Psoas muscle (tissue), 8 donors: ENCODE data around the gene TRAPPC6A. TPM values are rescaled to one million over a fixed set of nuclear protein-coding genes. Genes with fewer than 3 reads are reported as not detected.

Source experiments
- ATAC-seq, 4 donors: fragments of 200-7000 bp; cut with Tn5 transposase; one replicate each; pipeline ENCODE4 v1.9.1; 2020; ENCODE audit warnings: moderate library complexity in 3 of 4, mild to moderate bottlenecking in 2 of 4
- DNase-seq, 2 donors: peaks; one replicate each; pipeline ENCODE4 v3.0.0-alpha.2; 2020
- H3K27ac ChIP-seq: fragments of 200-600 bp; one replicate; pipeline ENCODE4 v1.8.0; 2022
- H3K27me3 ChIP-seq, 3 donors: fragments of 200-600 bp in 1 of 3; one replicate each; pipeline versions ENCODE4 v1.6.1 to v1.8.0; 2013 to 2022; ENCODE audit warnings: low read length in 2 of 3, mild to moderate bottlenecking in 2 of 3, moderate library complexity in 1 of 3; ENCODE audit not compliant: insufficient read depth in 3 of 3
- H3K36me3 ChIP-seq, 2 donors: fragments of 200-600 bp in 1 of 2; one replicate each; pipeline versions ENCODE4 v1.6.1 to v1.8.0; 2013 to 2022; ENCODE audit warnings: low read depth in 1 of 2, mild to moderate bottlenecking in 1 of 2, moderate library complexity in 1 of 2; ENCODE audit not compliant: insufficient read depth in 1 of 2
- H3K4me1 ChIP-seq: fragments of 200-600 bp; one replicate; pipeline ENCODE4 v1.8.0; 2022
- H3K4me3 ChIP-seq: fragments of 200-600 bp; one replicate; pipeline ENCODE4 v1.8.0; 2022; ENCODE audit warnings: mild to moderate bottlenecking
- H3K9me3 ChIP-seq: fragments of 200-600 bp; one replicate; pipeline ENCODE4 v1.8.0; 2022
- WGBS, 3 donors: extraction: QIAGEN DNeasy Blood & Tissue Kit; methylation state at CpG; one replicate each; pipeline versions ENCODE4 v1.1.6 to v1.1.7; 2013; 5-methylcytosine and 5-hydroxymethylcytosine counted together
- intact Hi-C, 2 donors: fragments of 100-400 bp; cut with DNase I; formaldehyde crosslinking; loops; one replicate each; pipeline versions ENCODE4 v1.11.0 to v1.14.2; 2022
- polyA plus RNA-seq, 3 donors: library from polyadenylated mRNA; stranded (reverse); fragments of 200-250 nt; gene quantifications; one replicate each; pipeline ENCODE4 v1.2.3, GENCODE V29; 2013
- total RNA-seq, 4 donors: library from RNA; stranded (reverse); fragmentation: NEBNext Ultra II Directional in 2 of 4; extraction: Animal tissue kit (Norgen Biotek cat#: 25700) in 2 of 4; gene quantifications; one replicate each; pipeline versions ENCODE4 v1.2.1 to v1.2.4, GENCODE V29; 2021 to 2023
- TF ChIP-seq, protein P1 (sequence below): fragments of 200-600 bp; IDR thresholded peaks from one replicate; pipeline ENCODE4 v1.8.0; 2022; ENCODE audit warnings: antibody characterized with exemption
- donor health status: healthy with polysubstance abuse.
- donor health status: DM: no; HTN: no; CAD: no; lungs with moderate emphysema.
- donor health status: Bipolar disorder and iron deficiency.
- donor health status: healthy.
- donor health status: DM: yes; HTN: yes; CAD: no.
- donor health status: DM: no; HTN: no; CAD: no.
- donor health status: DM: no; HTN: no; CAD: no.
- donor health status: DM: yes; HTN: yes; CAD: no.

The TRAPPC6A gene
- total and polyA plus RNA-seq, 7 donors = 10.8 to 42.2 (median 14.5) TPM

DNA sequence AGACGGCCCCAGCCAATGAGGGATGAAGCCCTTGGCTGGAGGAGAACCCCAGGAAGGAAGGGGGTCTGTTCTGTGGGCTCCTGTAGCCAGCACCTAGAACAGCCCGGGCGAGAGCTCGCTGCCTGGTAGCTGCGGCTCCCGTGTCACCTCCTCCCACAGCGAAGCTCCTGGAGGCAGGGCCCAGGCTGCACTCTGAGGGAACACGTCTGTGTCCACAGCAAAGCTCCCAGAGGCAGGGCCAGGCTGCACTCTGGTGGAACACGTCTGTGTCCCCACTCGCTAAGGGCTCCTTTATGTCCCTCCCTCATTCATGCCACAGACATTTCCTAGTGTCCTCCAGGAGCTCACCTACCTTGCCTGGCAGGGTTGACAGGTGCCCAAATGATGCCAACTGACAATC, 8.4 kb downstream of the TRAPPC6A start:
- H3K36me3 ChIP-seq = no peaks in the 10 kb centered on the region
- WGBS, 3 donors = 92 to 95% (median 92%) methylated on average over 8 to 10 of the region's 10 CpGs
- intact Hi-C loops = no loop called here

DNA sequence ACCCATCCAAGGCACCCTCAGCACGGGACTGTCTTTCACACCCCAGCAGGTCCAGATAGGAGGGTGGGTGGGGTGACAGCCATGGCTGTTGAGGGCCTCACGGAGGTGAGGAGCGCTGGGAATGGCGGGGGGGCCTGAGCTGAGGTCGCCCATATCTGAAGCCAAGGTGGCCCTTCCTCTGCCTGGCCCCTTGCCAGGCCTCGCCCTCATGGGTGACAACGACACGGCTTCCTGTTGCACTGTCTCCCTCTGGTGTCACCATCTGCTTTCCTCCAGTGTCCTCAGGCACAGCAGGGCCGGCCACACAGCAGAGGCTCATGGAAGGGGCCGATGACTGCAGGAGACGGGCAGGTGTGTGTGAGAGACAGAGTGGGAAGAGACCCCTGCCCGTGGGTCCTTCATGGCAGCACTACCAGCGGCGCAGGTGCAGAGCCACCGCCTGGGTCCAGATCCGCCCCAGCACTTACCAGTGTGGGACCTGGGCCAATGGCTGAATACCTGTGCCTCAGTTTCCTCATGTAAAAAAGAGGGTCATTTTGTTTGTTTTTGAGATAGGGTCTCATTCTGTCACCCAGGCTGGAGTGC, 9.2 kb downstream of the TRAPPC6A start:
- H3K36me3 ChIP-seq = no peaks in the 10 kb centered on the region
- H3K27me3 ChIP-seq = no peaks in the 10 kb centered on the region
- WGBS, 3 donors = 84 to 92% (median 85%) methylated on average over 15 to 16 of the region's 16 CpGs
- intact Hi-C loops = no loop called here
- H3K4me3 ChIP-seq = no peak overlapping the region
- TF ChIP-seq, protein P1, sequence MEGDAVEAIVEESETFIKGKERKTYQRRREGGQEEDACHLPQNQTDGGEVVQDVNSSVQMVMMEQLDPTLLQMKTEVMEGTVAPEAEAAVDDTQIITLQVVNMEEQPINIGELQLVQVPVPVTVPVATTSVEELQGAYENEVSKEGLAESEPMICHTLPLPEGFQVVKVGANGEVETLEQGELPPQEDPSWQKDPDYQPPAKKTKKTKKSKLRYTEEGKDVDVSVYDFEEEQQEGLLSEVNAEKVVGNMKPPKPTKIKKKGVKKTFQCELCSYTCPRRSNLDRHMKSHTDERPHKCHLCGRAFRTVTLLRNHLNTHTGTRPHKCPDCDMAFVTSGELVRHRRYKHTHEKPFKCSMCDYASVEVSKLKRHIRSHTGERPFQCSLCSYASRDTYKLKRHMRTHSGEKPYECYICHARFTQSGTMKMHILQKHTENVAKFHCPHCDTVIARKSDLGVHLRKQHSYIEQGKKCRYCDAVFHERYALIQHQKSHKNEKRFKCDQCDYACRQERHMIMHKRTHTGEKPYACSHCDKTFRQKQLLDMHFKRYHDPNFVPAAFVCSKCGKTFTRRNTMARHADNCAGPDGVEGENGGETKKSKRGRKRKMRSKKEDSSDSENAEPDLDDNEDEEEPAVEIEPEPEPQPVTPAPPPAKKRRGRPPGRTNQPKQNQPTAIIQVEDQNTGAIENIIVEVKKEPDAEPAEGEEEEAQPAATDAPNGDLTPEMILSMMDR = no peak
- ATAC-seq = no peak
- DNase-seq = no peak
- H3K27ac ChIP-seq = no peak overlapping the region
- no peaks in the 10 kb centered on the region for H3K9me3 ChIP-seq
- H3K4me1 ChIP-seq = no peaks in the 10 kb centered on the region

More for the DNA sequence above, 8.4 kb downstream of the TRAPPC6A start:
- TF ChIP-seq, protein P1 = no peak
- no peak overlapping the region for H3K4me3 ChIP-seq
- H3K27me3 ChIP-seq = no peaks in the 10 kb centered on the region
- no peaks in the 10 kb centered on the region for H3K9me3 ChIP-seq
- H3K4me1 ChIP-seq = no peaks in the 10 kb centered on the region
- no peak for ATAC-seq
- H3K27ac ChIP-seq = no peak overlapping the region
- DNase-seq = no peak

DNA sequence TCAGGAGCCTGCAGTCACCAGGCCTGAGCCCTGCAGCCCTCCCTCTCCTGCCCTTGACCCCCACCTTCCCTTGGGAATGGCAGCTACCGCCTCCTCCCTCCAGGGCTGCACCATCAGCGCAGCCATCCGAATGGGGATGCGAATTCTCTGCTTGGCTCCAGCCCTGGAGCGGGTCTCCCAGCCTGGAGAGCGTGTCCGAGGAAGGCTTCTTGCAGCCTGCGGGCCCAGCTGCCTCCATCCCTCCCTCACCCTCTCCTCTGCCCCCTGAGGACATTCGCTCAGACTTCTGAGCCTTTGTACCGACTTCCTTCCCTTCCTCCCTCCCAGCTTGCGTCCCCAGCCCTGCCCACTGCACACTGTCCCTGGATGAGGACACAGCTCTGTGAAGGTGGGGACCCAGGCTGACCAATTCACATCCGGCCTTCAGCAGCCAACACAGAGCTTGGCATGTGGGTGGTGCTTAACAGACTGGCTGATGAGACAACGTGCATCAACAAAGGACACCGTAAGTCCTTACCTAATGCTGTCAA, 11.2 kb downstream of the TRAPPC6A start:
- H3K4me1 ChIP-seq = no peaks in the 10 kb centered on the region
- 48 to 55% (median 52%) methylated on average over 14 of the region's 14 CpGs for WGBS, 3 donors
- no peaks in the 10 kb centered on the region for H3K36me3 ChIP-seq
- ATAC-seq = no peak
- no peak overlapping the region for H3K27ac ChIP-seq
- H3K9me3 ChIP-seq = no peaks in the 10 kb centered on the region
- H3K4me3 ChIP-seq = no peak overlapping the region
- intact Hi-C loops = no loop called here
- peaks cover 0 to 8% (median 0%) of the 10 kb centered on the region in 3 donors for H3K27me3 ChIP-seq
- TF ChIP-seq, protein P1 = no peak
- no peak for DNase-seq

DNA sequence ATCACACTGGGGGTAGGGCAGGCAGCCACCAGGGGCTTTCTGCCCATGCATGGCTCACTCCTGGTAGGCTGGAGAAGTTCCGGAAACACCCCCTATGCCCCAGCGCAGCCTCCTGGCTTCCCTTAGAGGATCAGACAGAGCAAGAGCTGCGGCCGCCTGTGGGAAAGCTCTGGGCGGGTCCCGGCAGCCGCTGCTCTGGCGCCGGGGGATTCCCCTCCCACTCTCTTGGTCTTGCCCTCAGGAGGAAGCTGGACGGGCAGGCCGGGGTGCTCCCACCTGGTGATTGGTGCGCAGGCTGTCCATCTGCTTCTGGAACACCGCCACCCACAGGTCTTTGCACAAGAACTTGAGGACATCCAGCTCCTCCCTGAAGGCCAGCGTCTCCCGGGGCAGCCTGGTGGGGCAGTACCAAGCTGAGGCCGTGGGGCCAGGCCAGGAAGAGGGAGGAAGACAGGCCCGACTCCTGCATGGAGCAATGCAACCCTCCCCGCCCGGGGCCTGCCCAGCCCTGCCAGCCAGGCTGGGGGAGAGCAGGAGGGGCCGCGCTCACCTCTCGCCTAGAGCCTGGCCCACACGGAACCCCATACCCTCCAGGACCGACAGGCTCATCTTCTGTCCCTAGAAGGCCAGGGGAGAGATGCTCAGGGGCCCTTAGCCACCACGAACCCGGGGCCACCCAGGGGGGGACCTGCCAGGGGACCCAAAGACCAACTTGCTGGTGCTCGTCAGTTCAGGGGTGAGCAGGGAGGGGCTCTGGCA, 13.3 kb downstream of the TRAPPC6A start:
- 36 to 42% (median 37%) methylated on average over 21 to 27 of the region's 27 CpGs for WGBS, 3 donors
- DNase-seq (peak in 1 of 2 donors; percentile 40), ATAC-seq (peak; percentile 21 to 54 (median 30))
- H3K4me3 ChIP-seq = no peak overlapping the region
- H3K27me3 ChIP-seq = peaks cover 0 to 25% (median 0%) of the 10 kb centered on the region in 3 donors
- no peaks in the 10 kb centered on the region for H3K4me1 ChIP-seq
- no peak overlapping the region for H3K27ac ChIP-seq
- intact Hi-C loops = loop anchor here in 1 of 2 donors (5.0 kb wide), 1 partner anchor 83 kb away; the partner anchor contains the start of gene EXOC3L2
- no peaks in the 10 kb centered on the region for H3K9me3 ChIP-seq
- TF ChIP-seq, protein P1 = no peak
- no peaks in the 10 kb centered on the region for H3K36me3 ChIP-seq
